Thymus (tissue), 11 donors: ENCODE measurements around the gene NDE1. TPM values are rescaled to one million over a fixed set of nuclear protein-coding genes. Genes with fewer than 3 reads are reported as not detected.
"Not testable (repeated sequence)": the region's sequence is repeated elsewhere in the genome, so short reads cannot be mapped to it uniquely, and the experiment has no call there.

ENCODE experiments used
- DNase-seq, 9 donors: peaks; one replicate each; pipeline ENCODE4 v3.0.0-alpha.2; 2013; ENCODE audit warnings: low spot score in 9 of 9, low read depth in 6 of 9, missing footprints in 1 of 9
- H3K27ac ChIP-seq, 2 donors: one replicate each; pipeline ENCODE4 v1.5.1; 2013; ENCODE audit warnings: control low read depth in 1 of 2, low read depth in 1 of 2, low read length in 1 of 2, mild to moderate bottlenecking in 1 of 2, moderate library complexity in 1 of 2
- H3K27me3 ChIP-seq, 2 donors: one replicate each; pipeline ENCODE4 v1.5.1; 2013; ENCODE audit warnings: low read length in 1 of 2; ENCODE audit not compliant: control insufficient read depth in 2 of 2, insufficient read depth in 1 of 2
- H3K36me3 ChIP-seq, 2 donors: one replicate each; pipeline ENCODE4 v1.5.1; 2013; ENCODE audit warnings: low read length in 1 of 2, mild to moderate bottlenecking in 1 of 2, moderate library complexity in 1 of 2; ENCODE audit not compliant: control insufficient read depth in 2 of 2, insufficient read depth in 2 of 2
- H3K4me1 ChIP-seq, 2 donors: one replicate each; pipeline ENCODE4 v1.5.1; 2013; ENCODE audit warnings: low read length in 2 of 2; ENCODE audit not compliant: control insufficient read depth in 2 of 2, insufficient read depth in 2 of 2
- H3K4me3 ChIP-seq, 2 donors: one replicate each; pipeline ENCODE4 v1.5.1; 2013; ENCODE audit warnings: low read length in 2 of 2, control low read depth in 1 of 2, mild to moderate bottlenecking in 1 of 2
- H3K9me3 ChIP-seq, 2 donors: one replicate each; pipeline ENCODE4 v1.5.1; 2013; ENCODE audit warnings: low read length in 1 of 2, mild to moderate bottlenecking in 1 of 2; ENCODE audit not compliant: control insufficient read depth in 2 of 2, insufficient read depth in 1 of 2
- WGBS: extraction: QIAGEN DNeasy Blood & Tissue Kit; methylation state at CpG from one replicate; pipeline ENCODE4 v1.1.7; 2013; 5-methylcytosine and 5-hydroxymethylcytosine counted together
- polyA plus RNA-seq: library from polyadenylated mRNA; stranded (reverse); fragments of 200-250 nt; gene quantifications from one replicate; pipeline ENCODE4 v1.2.3, GENCODE V29; 2013
- total RNA-seq: library from RNA; stranded (reverse); fragments of 120-200 nt; gene quantifications from one replicate; pipeline ENCODE4 v1.2.4, GENCODE V29; 2013
- donor health status: healthy.

NDE1 gene
- total and polyA plus RNA-seq, 2 donors = 25.1 to 33.3 TPM

GRCh38 chr16:15647294-15648014 lies 2.6 kb upstream of the NDE1 start:
- Histone ChIP-seq H3K27me3 (no peaks in the 10 kb centered on the region), H3K9me3 (no peaks in the 10 kb centered on the region), H3K4me1 (peaks cover 3 to 13% of the 10 kb centered on the region in 2 donors), H3K4me3 (no peak overlapping the region), H3K27ac (no peak overlapping the region), H3K36me3 (peaks cover 2 to 4% of the 10 kb centered on the region in 2 donors)
- no peak for DNase-seq
- 95% methylated on average over 7 of the region's 7 CpGs for WGBS

- Histone ChIP-seq H3K27me3 (no peaks in the 10 kb centered on the region), H3K9me3 (no peaks in the 10 kb centered on the region), H3K4me3 (no peak overlapping the region), H3K36me3 (peaks cover 5 to 9% of the 10 kb centered on the region in 2 donors), H3K4me1 (peaks cover 3 to 13% of the 10 kb centered on the region in 2 donors), H3K27ac (no peak overlapping the region)
- DNase-seq = no peak
- 98% methylated on average over 9 of the region's 9 CpGs for WGBS
Observed at GRCh38 chr16:15648135-15648730, 1.8 kb upstream of the NDE1 start.

DNA sequence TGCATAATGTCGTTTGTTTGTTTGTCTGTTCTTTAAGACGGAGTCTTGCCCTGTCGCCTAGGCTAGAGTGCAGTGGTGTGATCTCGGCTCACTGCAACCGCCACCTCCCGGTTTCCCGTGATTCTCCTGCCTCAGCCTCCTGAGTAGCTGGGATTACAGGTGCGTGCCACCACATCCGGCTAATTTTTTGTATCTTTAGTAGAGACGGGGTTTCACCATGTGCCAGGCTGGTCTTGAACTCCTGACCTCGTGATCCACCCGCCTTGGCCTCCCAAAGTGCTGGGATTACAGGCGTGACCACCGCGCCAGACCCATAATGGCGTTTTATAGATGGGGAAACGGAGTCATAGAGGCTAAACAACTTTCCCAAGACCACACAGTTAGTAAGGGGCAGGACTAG lies 734 bp upstream of the NDE1 start:
- not testable (repeated sequence) for H3K9me3 ChIP-seq, H3K27me3 ChIP-seq, DNase-seq, H3K4me1 ChIP-seq, H3K36me3 ChIP-seq
- Histone ChIP-seq H3K4me3 (peak overlapping the region; percentile 96 to 98), H3K27ac (peak overlapping the region in 1 of 2 donors; percentile 82)
- 82% methylated on average over 17 of the region's 17 CpGs for WGBS

- Histone ChIP-seq H3K27me3 (no peaks in the 10 kb centered on the region), H3K27ac (peak overlapping the region; percentile 64 to 82), H3K4me1 (peaks cover 0 to 8% of the 10 kb centered on the region in 2 donors), H3K36me3 (peaks cover 7 to 10% of the 10 kb centered on the region in 2 donors), H3K4me3 (peak overlapping the region; percentile 96 to 98), H3K9me3 (no peaks in the 10 kb centered on the region)
- DNase-seq = no peak
- 4% methylated on average over 14 of the region's 14 CpGs for WGBS
Observed at GRCh38 chr16:15649727-15650018, 372 bp upstream of the NDE1 start.

GRCh38 chr16:15650698-15651171 lies 690 bp downstream of the NDE1 start:
- peak in 2 of 9 donors; percentile 25 to 45 for DNase-seq
- WGBS = 1% methylated on average over 18 of the region's 18 CpGs
- H3K4me1 ChIP-seq = peaks cover 0 to 8% of the 10 kb centered on the region in 2 donors

GRCh38 chr16:15652293-15653001 lies 2.4 kb downstream of the NDE1 start:
- DNase-seq = no peak
- WGBS = 96% methylated on average over 14 of the region's 14 CpGs
- Histone ChIP-seq H3K36me3 (peaks cover 12 to 15% of the 10 kb centered on the region in 2 donors), H3K4me3 (no peak overlapping the region), H3K9me3 (no peaks in the 10 kb centered on the region), H3K4me1 (peaks cover 0 to 8% of the 10 kb centered on the region in 2 donors), H3K27ac (peak overlapping the region in 1 of 2 donors; percentile 30), H3K27me3 (no peaks in the 10 kb centered on the region)

More at GRCh38 chr16:15650698-15651171, 690 bp downstream of the NDE1 start:
- Histone ChIP-seq H3K27me3 (no peaks in the 10 kb centered on the region), H3K27ac (peak overlapping the region; percentile 84 to 92), H3K4me3 (peak overlapping the region; percentile 96 to 98), H3K36me3 (peaks cover 10 to 12% of the 10 kb centered on the region in 2 donors), H3K9me3 (no peaks in the 10 kb centered on the region)

- Histone ChIP-seq H3K4me3 (no peak overlapping the region), H3K4me1 (peaks cover 0 to 8% of the 10 kb centered on the region in 2 donors), H3K27me3 (no peaks in the 10 kb centered on the region), H3K27ac (peak overlapping the region; percentile 20 to 30), H3K9me3 (no peaks in the 10 kb centered on the region), H3K36me3 (peaks cover 12 to 18% of the 10 kb centered on the region in 2 donors)
- 82% methylated on average over 4 of the region's 4 CpGs for WGBS
- DNase-seq = no peak
Observed at GRCh38 chr16:15653227-15653626, 3.2 kb downstream of the NDE1 start.

DNA sequence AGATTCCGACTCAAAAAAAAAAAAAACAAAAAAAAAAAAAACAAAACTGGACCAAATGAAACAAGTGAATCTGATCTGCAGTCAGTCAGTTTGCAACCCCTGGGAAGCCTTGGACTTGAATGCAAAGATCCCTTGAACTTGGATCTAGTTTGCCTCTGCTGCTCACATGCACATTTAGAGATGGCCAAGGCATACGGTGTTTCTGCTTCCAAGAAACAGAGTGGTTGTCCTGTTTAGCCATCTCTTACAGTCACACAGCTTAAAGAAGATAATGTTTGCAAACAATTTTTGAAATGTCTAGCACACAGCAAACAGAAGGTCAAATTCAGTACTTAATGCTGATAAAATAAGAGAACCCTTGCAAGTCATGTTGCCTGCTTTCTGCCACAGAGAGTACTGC lies 4.5 kb downstream of the NDE1 start:
- no peaks in the 10 kb centered on the region for H3K27me3 ChIP-seq
- H3K4me3 ChIP-seq = no peak overlapping the region
- WGBS = 96% methylated on average over 2 of the region's 2 CpGs
- no peaks in the 10 kb centered on the region for H3K9me3 ChIP-seq
- peaks cover 13 to 18% of the 10 kb centered on the region in 2 donors for H3K36me3 ChIP-seq
- peaks cover 0 to 6% of the 10 kb centered on the region in 2 donors for H3K4me1 ChIP-seq
- DNase-seq = no peak
- H3K27ac ChIP-seq = no peak overlapping the region

- not testable (repeated sequence) for DNase-seq, H3K4me3 ChIP-seq, H3K4me1 ChIP-seq, H3K27me3 ChIP-seq, H3K9me3 ChIP-seq, H3K27ac ChIP-seq
- 95% methylated on average over 3 of the region's 6 CpGs for WGBS
- peaks cover 13 to 18% of the 10 kb centered on the region in 2 donors for H3K36me3 ChIP-seq
Observed at GRCh38 chr16:15655561-15655960, 5.5 kb downstream of the NDE1 start.
